ENCODE data around the gene TMEM69.
"Not testable (repeated sequence)": the region's sequence is repeated elsewhere in the genome, so short reads cannot be mapped to it uniquely, and the experiment has no call there.

Gene TMEM69

GRCh38 chr1:45667321-45668111 lies 20.5 kb upstream of the TMEM69 start:
- Histone ChIP-seq H3K4me1 (no peaks in the 10 kb centered on the region; the same call in 1 of the 2 replicates), H3K36me3 (replicated peaks) (no peaks in the 10 kb centered on the region; the same call in 1 of the 2 replicates), H3K9me3 (no peaks in the 10 kb centered on the region), H3K27me3 (ENCODE audit: low read depth) (no peaks in the 10 kb centered on the region), H3K4me3 (no peak overlapping the region)
- no peak for DNase-seq (ENCODE audit: low spot score in 2 of 2)
- in situ Hi-C loops (cut with MboI; ENCODE audit: low sequenced_read_pairs): loop anchor here (25.0 kb wide), 1 partner anchor 220 kb away; no protein-coding TSS in a partner anchor

GRCh38 chr1:45668526-45668925 lies 19.5 kb upstream of the TMEM69 start:
- H3K4me3 ChIP-seq: no peak overlapping the region
- no peaks in the 10 kb centered on the region; the same call in 1 of the 2 replicates for H3K36me3 ChIP-seq (replicated peaks)
- in situ Hi-C loops (cut with MboI; ENCODE audit: low sequenced_read_pairs): loop anchor here (25.0 kb wide), 1 partner anchor 219 kb away; no protein-coding TSS in a partner anchor
- DNase-seq (ENCODE audit: low spot score in 2 of 2): no peak
- no peaks in the 10 kb centered on the region for H3K9me3 ChIP-seq
- H3K4me1 ChIP-seq: no peaks in the 10 kb centered on the region; the same call in 1 of the 2 replicates
- H3K27me3 ChIP-seq (ENCODE audit: low read depth): no peaks in the 10 kb centered on the region

- H3K36me3 ChIP-seq (replicated peaks): no peaks in the 10 kb centered on the region; the same call in 1 of the 2 replicates
- H3K27me3 ChIP-seq (ENCODE audit: low read depth): no peaks in the 10 kb centered on the region
- H3K9me3 ChIP-seq: no peaks in the 10 kb centered on the region
- in situ Hi-C loops (cut with MboI; ENCODE audit: low sequenced_read_pairs): loop anchor here (25.0 kb wide), 1 partner anchor 218 kb away; no protein-coding TSS in a partner anchor
- peaks cover 5% of the 10 kb centered on the region for H3K4me1 ChIP-seq
- DNase-seq (ENCODE audit: low spot score in 2 of 2): no peak
- no peak overlapping the region for H3K4me3 ChIP-seq
These were observed 18.6 kb upstream of the TMEM69 start for GRCh38 chr1:45669379-45669778.

GRCh38 chr1:45669859-45670655 lies 17.9 kb upstream of the TMEM69 start:
- Histone ChIP-seq H3K4me1 (peaks cover 5% of the 10 kb centered on the region), H3K4me3 (no peak overlapping the region), H3K9me3 (no peaks in the 10 kb centered on the region), H3K27me3 (ENCODE audit: low read depth) (no peaks in the 10 kb centered on the region), H3K36me3 (replicated peaks) (no peaks in the 10 kb centered on the region; the same call in 1 of the 2 replicates)
- no peak for DNase-seq (ENCODE audit: low spot score in 2 of 2)
- in situ Hi-C loops (cut with MboI; ENCODE audit: low sequenced_read_pairs): loop anchor here (25.0 kb wide), 1 partner anchor 217 kb away; no protein-coding TSS in a partner anchor

GRCh38 chr1:45673956-45674355 lies 14.0 kb upstream of the TMEM69 start:
- Histone ChIP-seq H3K4me1 (peaks cover 20% of the 10 kb centered on the region), H3K4me3 (no peak overlapping the region), H3K27me3 (ENCODE audit: low read depth) (no peaks in the 10 kb centered on the region), H3K9me3 (no peaks in the 10 kb centered on the region), H3K36me3 (replicated peaks) (no peaks in the 10 kb centered on the region; the same call in 1 of the 2 replicates)
- in situ Hi-C loops (cut with MboI; ENCODE audit: low sequenced_read_pairs): loop anchor here (25.0 kb wide), 1 partner anchor 213 kb away; no protein-coding TSS in a partner anchor
- no peak for DNase-seq (ENCODE audit: low spot score in 2 of 2)

- in situ Hi-C loops (cut with MboI; ENCODE audit: low sequenced_read_pairs): loop anchor here (25.0 kb wide), 1 partner anchor 213 kb away; no protein-coding TSS in a partner anchor
- DNase-seq (ENCODE audit: low spot score in 2 of 2): no peak
- no peaks in the 10 kb centered on the region; the same call in 1 of the 2 replicates for H3K36me3 ChIP-seq (replicated peaks)
- peaks cover 25% of the 10 kb centered on the region for H3K4me1 ChIP-seq
- H3K9me3 ChIP-seq: no peaks in the 10 kb centered on the region
- H3K27me3 ChIP-seq (ENCODE audit: low read depth): no peaks in the 10 kb centered on the region
- H3K4me3 ChIP-seq: no peak overlapping the region
These were observed 13.5 kb upstream of the TMEM69 start for GRCh38 chr1:45674478-45674877.

GRCh38 chr1:45676553-45676952 lies 11.4 kb upstream of the TMEM69 start:
- H3K9me3 ChIP-seq; H3K36me3 ChIP-seq (replicated peaks); H3K4me3 ChIP-seq; H3K27me3 ChIP-seq (ENCODE audit: low read depth); in situ Hi-C loops (cut with MboI; ENCODE audit: low sequenced_read_pairs); DNase-seq (ENCODE audit: low spot score in 2 of 2): not testable (repeated sequence)
- H3K4me1 ChIP-seq: peaks cover 35% of the 10 kb centered on the region

GRCh38 chr1:45677751-45678245 lies 10.2 kb upstream of the TMEM69 start:
- Histone ChIP-seq H3K27me3 (ENCODE audit: low read depth) (no peaks in the 10 kb centered on the region), H3K9me3 (no peaks in the 10 kb centered on the region), H3K4me3 (no peak overlapping the region), H3K36me3 (replicated peaks) (peaks cover 4% of the 10 kb centered on the region), H3K4me1 (peaks cover 44% of the 10 kb centered on the region)
- in situ Hi-C loops (cut with MboI; ENCODE audit: low sequenced_read_pairs): no loop called here
- DNase-seq (ENCODE audit: low spot score in 2 of 2): peak in 1 of 2 experiments; percentile 3

DNA sequence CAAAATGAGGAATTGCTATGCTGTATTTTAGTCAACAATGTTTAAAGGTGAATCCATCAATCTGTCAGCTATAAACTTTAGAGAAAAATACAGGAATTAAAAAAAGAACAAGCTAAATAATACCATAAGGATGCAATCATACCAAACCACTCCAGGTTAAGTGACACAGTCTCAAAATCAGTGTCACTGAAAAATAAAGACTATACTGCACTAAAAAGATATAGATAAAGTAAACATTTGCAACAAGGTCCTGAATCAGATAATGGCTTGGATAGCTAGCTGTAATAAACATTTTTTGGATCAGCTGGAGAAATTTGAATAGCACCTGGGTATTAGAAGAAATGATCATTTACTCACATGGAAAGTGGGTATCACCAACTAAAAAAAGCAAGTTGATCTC lies 9.5 kb upstream of the TMEM69 start:
- H3K36me3 ChIP-seq (replicated peaks): peaks cover 4% of the 10 kb centered on the region
- no peaks in the 10 kb centered on the region for H3K27me3 ChIP-seq (ENCODE audit: low read depth)
- H3K9me3 ChIP-seq: no peaks in the 10 kb centered on the region
- no peak overlapping the region for H3K4me3 ChIP-seq
- DNase-seq (ENCODE audit: low spot score in 2 of 2): peak in 1 of 2 experiments; percentile 26
- peaks cover 44% of the 10 kb centered on the region for H3K4me1 ChIP-seq
- in situ Hi-C loops (cut with MboI; ENCODE audit: low sequenced_read_pairs): no loop called here

DNA sequence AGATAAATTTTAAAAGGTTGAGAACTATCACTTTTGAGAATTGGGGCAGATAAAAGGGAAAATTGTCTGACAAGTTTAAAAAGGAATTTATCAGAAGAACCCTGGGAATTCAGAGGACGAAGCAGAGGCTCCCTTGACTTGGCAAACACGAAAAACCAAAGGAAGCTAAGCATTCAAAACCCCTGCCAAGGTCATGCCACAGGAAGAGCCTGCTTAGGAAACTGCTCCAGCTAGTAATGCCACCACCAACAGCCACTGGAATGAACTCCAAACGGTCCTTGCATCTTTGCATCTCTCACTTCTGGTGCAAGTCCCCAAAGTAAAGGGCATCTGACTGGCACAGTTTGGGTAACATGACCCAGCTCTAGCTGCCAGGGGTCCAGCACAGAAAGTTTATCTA lies 8.9 kb upstream of the TMEM69 start:
- in situ Hi-C loops (cut with MboI; ENCODE audit: low sequenced_read_pairs): no loop called here
- Histone ChIP-seq H3K9me3 (no peaks in the 10 kb centered on the region), H3K36me3 (replicated peaks) (peaks cover 4% of the 10 kb centered on the region)

DNA sequence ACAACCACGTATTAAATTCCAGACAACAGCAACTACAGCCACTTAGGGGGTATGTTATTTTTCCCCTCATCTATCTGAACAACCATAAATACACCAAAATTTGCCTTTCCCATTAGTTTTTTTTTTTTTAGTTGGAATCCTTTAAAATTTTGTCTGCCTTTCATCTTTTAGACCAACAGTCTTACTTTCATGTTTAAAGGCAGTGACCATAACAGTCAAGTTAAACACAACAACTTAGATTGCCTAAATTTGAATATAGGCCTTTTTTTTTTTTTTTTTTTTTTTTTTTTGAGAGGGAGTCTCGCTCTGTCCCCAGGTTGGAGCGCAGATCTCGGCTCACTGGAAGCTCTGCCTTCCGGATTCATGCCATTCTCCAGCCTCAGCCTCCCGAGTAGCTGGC lies 5.0 kb upstream of the TMEM69 start:
- Histone ChIP-seq H3K27me3 (ENCODE audit: low read depth) (no peaks in the 10 kb centered on the region), H3K4me3 (no peak overlapping the region), H3K9me3 (no peaks in the 10 kb centered on the region), H3K36me3 (replicated peaks) (peaks cover 8% of the 10 kb centered on the region; the same call in 1 of the 2 replicates), H3K4me1 (peaks cover 47% of the 10 kb centered on the region)
- no peak for DNase-seq (ENCODE audit: low spot score in 2 of 2)
- in situ Hi-C loops (cut with MboI; ENCODE audit: low sequenced_read_pairs): no loop called here

More for the DNA sequence above, 8.9 kb upstream of the TMEM69 start:
- no peak for DNase-seq (ENCODE audit: low spot score in 2 of 2)
- Histone ChIP-seq H3K4me1 (peaks cover 42% of the 10 kb centered on the region), H3K27me3 (ENCODE audit: low read depth) (no peaks in the 10 kb centered on the region), H3K4me3 (no peak overlapping the region)

DNA sequence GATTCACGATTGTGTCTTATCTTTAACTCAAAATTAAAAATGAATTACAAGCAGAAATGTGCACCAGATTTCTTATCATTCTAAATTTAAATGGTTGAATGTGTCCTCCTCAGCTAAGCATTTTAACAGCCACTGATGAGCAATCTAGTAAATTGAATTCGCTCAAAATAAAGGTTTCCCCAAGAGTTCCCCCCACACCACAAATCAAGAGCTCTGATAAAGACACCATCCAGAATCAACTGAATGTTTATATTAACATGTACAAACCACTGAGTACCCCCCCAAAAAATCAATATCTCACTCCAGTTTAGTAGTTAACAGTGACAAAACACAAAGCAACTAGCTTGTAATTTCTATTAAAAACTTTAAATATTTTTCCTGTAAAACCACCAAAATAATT lies 3.6 kb upstream of the TMEM69 start:
- no peaks in the 10 kb centered on the region for H3K9me3 ChIP-seq
- no peak for DNase-seq (ENCODE audit: low spot score in 2 of 2)
- in situ Hi-C loops (cut with MboI; ENCODE audit: low sequenced_read_pairs): no loop called here
- H3K36me3 ChIP-seq (replicated peaks): peaks cover 8% of the 10 kb centered on the region; the same call in 1 of the 2 replicates
- H3K4me1 ChIP-seq: peaks cover 32% of the 10 kb centered on the region
- H3K4me3 ChIP-seq: peak overlapping the region; percentile 97
- H3K27me3 ChIP-seq (ENCODE audit: low read depth): no peaks in the 10 kb centered on the region

DNA sequence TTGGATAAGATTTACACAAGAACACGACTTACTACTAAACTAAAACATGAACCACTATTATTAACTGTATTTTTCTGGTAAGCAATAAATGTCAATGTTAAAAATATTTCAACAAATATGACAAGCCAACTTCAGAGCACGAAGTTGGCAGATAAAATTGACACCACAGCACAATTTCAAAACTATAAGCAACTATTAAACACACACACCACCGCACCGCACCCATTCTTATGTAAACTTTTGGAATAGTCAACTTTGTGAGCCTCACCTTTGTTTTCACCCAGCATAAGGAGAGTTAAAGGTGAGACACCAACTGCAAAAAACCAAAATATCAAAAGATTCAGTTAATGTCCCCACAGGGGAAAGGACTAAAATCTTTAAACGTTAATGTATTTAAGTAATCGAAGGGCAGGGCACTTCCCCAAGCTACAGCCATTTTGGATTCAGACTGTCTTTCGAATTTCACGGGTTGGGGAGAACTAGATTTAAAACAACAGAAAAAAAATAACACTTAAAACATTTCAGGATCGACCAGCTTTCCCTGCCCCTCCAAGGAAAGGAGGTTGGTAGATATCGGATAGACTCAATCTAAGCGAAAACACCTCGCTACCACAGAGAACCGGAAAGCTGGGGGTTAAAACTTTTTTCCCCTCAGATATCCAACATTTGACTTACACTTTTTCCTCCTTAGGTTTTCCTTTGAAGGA lies 2.5 kb upstream of the TMEM69 start:
- Histone ChIP-seq H3K4me3 (peak overlapping the region; percentile 97), H3K9me3 (no peaks in the 10 kb centered on the region), H3K36me3 (replicated peaks) (peaks cover 8% of the 10 kb centered on the region; the same call in 1 of the 2 replicates), H3K4me1 (peaks cover 29% of the 10 kb centered on the region), H3K27me3 (ENCODE audit: low read depth) (no peaks in the 10 kb centered on the region)
- in situ Hi-C loops (cut with MboI; ENCODE audit: low sequenced_read_pairs): no loop called here
- peak in 1 of 2 experiments; percentile 21 for DNase-seq (ENCODE audit: low spot score in 2 of 2)

All from HAP-1 (cell line).